ENCODE results near the gene CNOT10.
"Not testable (repeated sequence)": the region's sequence is repeated elsewhere in the genome, so short reads cannot be mapped to it uniquely, and the experiment has no call there.

Gene CNOT10

GRCh38 chr3:32780735-32781210, 95.8 kb downstream of the CNOT10 start:
- DNase-seq (ENCODE audit: low read depth in 2 of 2): peak; percentile 49 to 52
- H3K4me3 ChIP-seq (replicated peaks in 1 of 2; ENCODE audit: low read depth in 2 of 2, low read length in 2 of 2): peak overlapping the region; percentile 60 to 61
- no peak for TF ChIP-seq CTCF (IDR thresholded peaks at IDR 0.05; ENCODE audit: low read depth, low read length)

- peak; percentile 80 to 85 for DNase-seq (ENCODE audit: low read depth in 2 of 2)
- peak; percentile 48 for TF ChIP-seq CTCF (IDR thresholded peaks at IDR 0.05; ENCODE audit: low read depth, low read length)
- peak overlapping the region; percentile 60 to 61 for H3K4me3 ChIP-seq (replicated peaks in 1 of 2; ENCODE audit: low read depth in 2 of 2, low read length in 2 of 2)
Measured at GRCh38 chr3:32781211-32781968, 96.4 kb downstream of the CNOT10 start.

DNA sequence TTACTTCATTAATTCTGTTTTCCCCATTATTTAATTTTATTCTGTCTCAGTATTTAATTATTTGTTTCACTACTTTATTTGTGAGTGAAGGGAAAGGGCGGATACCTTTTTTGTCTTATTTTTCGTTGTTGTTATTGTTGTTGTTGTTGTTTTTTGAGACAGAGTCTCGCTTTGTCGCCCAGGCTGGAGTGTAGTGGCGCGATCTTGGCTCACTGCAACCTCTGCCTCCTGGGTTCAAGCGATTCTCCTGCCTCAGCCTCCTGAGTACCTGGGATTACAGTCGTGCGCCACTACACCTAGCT, 96.9 kb downstream of the CNOT10 start:
- not testable (repeated sequence) for DNase-seq (ENCODE audit: low read depth in 2 of 2); H3K4me3 ChIP-seq (replicated peaks in 1 of 2; ENCODE audit: low read depth in 2 of 2, low read length in 2 of 2)

GRCh38 chr3:32782407-32782806, 97.4 kb downstream of the CNOT10 start:
- TF ChIP-seq CTCF (IDR thresholded peaks at IDR 0.05; ENCODE audit: low read depth, low read length): no peak
- no peak overlapping the region for H3K4me3 ChIP-seq (replicated peaks in 1 of 2; ENCODE audit: low read depth in 2 of 2, low read length in 2 of 2)
- no peak for DNase-seq (ENCODE audit: low read depth in 2 of 2)

GRCh38 chr3:32791833-32792232, 106.8 kb downstream of the CNOT10 start:
- TF ChIP-seq CTCF (IDR thresholded peaks at IDR 0.05; ENCODE audit: low read depth, low read length): no peak
- no peak for DNase-seq (ENCODE audit: low read depth in 2 of 2)

DNA sequence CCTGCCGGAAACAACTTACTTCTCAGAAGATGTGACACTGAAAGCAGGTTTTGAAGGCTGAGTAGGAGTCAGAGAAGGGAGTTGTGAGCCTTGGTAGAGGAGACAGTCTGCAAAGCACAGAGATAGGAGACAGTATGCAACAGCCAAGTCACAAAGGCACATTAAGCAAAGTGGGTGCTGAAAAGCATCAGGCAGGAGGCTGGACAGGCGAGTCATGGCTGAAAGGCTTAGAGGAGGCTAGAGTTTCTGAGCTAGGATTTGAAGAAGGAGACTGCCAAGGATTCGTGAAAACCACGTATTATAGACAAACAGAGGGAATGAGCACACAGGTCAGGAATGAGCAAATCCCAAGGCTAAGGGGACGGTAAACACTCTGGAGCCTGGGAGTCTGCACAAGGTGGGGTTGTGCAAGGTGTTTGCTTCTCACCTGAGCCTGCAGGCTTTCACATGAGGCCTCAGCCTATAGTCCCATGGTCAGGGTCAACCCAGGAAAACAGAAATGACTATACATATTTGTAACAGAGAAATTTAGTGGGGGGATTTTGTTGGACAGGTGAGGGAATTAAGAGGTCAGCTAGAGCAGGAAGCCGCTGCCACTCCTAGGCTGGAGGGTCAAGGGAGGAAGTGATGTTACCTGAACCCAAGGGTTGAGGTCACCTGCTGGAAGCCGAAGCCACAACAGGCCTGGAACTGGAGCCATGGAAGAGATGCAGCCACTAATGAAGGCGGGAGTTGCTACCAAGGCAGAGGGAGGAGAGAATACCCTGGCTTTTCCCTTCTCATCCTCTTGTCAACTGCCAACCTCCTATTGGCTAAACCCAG, 109.7 kb downstream of the CNOT10 start:
- no peak for TF ChIP-seq CTCF (IDR thresholded peaks at IDR 0.05; ENCODE audit: low read depth, low read length)
- no peak overlapping the region for H3K4me3 ChIP-seq (replicated peaks in 1 of 2; ENCODE audit: low read depth in 2 of 2, low read length in 2 of 2)
- DNase-seq (ENCODE audit: low read depth in 2 of 2): no peak

More at GRCh38 chr3:32791833-32792232, 106.8 kb downstream of the CNOT10 start:
- no peak overlapping the region for H3K4me3 ChIP-seq (replicated peaks in 1 of 2; ENCODE audit: low read depth in 2 of 2, low read length in 2 of 2)

DNA sequence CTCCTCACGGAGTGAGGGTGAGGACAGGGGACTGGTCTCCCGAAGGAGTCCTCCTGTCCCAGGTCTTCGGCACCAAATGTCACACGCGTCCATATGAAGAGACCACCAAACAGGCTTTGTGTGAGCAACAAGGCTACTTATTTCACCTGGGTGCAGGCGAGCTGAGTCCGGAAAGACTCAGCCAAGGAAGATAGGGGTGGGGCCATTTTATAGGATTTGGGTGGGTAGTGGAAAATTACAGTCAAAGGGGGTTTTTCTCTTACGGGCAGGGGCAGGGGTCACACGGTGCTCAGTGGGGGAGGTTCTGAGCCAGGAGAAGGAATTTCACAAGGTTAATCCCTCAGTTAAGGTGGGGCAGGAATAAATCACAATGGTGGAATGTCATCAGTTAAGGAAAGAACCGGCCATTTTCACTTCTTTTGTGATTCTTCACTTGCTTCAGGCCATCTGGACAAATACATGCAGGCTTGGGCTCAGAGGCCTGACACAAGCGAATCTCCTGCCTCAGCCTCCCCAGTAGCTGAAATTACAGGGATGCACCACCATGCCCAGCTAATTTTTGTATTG, 111.5 kb downstream of the CNOT10 start:
- not testable (repeated sequence) for H3K4me3 ChIP-seq (replicated peaks in 1 of 2; ENCODE audit: low read depth in 2 of 2, low read length in 2 of 2); DNase-seq (ENCODE audit: low read depth in 2 of 2)
